Measurements from ENCODE around the gene CD3D. TPM values are rescaled to one million over a fixed set of nuclear protein-coding genes. Genes with fewer than 3 reads are reported as not detected.
A peak's percentile ranks its signal among the peaks of the same experiment; 100 is the strongest.

Gene CD3D
- total and polyA plus RNA-seq, 5 donors from 2014 or later: 476 to 1,577 (median 1,156) TPM

DNA sequence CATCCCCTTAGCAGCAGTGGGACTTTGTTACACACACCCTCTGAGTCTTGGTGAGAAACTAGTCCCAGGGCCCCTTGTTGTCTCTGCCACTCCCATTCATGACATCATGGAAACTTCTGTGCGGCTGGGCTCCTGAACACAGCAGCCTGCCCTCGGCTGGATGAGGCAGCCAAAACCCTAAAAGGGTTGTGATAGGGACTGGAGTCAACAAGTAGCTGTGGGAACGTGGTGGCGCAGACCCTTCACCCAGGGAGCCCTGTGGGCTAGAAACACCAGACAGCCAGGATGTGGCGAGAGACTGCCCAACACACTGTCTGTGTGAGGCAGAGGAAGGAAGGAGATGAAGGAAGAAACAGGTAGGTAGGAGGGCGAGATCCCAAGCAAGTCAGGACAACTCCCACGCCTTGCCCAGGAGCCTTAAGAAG, 3.9 kb downstream of the CD3D start:
- peak overlapping the region; percentile 100 for H3K4me3 ChIP-seq (ENCODE audit: low read depth, low read length)

DNA sequence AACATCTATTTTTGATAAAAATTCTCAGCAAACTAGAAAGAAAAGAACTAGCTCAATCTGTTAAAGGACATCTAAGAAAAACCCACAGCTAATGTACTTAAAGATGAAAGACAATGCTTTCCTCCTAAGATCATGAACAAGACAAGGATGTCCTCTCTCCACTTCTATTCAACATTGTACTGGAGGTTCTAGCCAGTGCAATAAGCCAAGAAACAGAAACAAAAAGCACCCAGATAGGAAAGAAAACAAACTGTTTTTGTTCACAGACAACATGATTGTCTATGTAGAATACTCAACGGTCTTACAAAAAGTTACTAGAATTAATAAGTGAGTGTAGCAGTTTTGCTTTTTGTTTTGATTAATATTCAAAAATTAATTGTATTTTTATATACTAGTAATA, 7.8 kb downstream of the CD3D start:
- Mint-ChIP-seq H3K4me3 (peak overlapping the region; percentile 48 to 82 (median 62)), H3K36me3 (peaks cover 21% of the 10 kb centered on the region), H3K27me3 (no peaks in the 10 kb centered on the region), H3K4me1 (peaks cover 5 to 63% (median 39%) of the 10 kb centered on the region in 4 donors), H3K9me3 (no peaks in the 10 kb centered on the region), H3K27ac (peak overlapping the region; percentile 85 to 98 (median 91))
- H3K4me3 ChIP-seq (ENCODE audit: low read depth, low read length): peak overlapping the region; percentile 58
- DNase-seq (peak in 2 of 3 donors; percentile 56 to 65), ATAC-seq (ENCODE audit: low read depth in 2 of 2) (peak; percentile 34 to 46)
- peaks cover 21% of the 10 kb centered on the region for H3K36me3 ChIP-seq (ENCODE audit: control insufficient read depth, insufficient read depth, low read length)
- H3K27ac ChIP-seq (ENCODE audit: insufficient read depth, low read length, poor library complexity, severe bottlenecking): peak overlapping the region; percentile 91
- H3K27me3 ChIP-seq (ENCODE audit: control insufficient read depth, insufficient read depth, low read length): no peaks in the 10 kb centered on the region
- no peaks in the 10 kb centered on the region for H3K9me3 ChIP-seq (ENCODE audit: control insufficient read depth in 2 of 2, low read length in 2 of 2)
- peaks cover 52% of the 10 kb centered on the region for H3K4me1 ChIP-seq (ENCODE audit: control insufficient read depth, insufficient read depth, low read length, poor library complexity, severe bottlenecking)

More for the DNA sequence above, 3.9 kb downstream of the CD3D start:
- no peaks in the 10 kb centered on the region for H3K9me3 ChIP-seq (ENCODE audit: control insufficient read depth in 2 of 2, low read length in 2 of 2)
- Mint-ChIP-seq H3K27me3 (no peaks in the 10 kb centered on the region), H3K27ac (peak overlapping the region; percentile 98 to 100 (median 100)), H3K9me3 (no peaks in the 10 kb centered on the region), H3K4me3 (peak overlapping the region; percentile 92 to 99 (median 98)), H3K36me3 (peaks cover 41% of the 10 kb centered on the region), H3K4me1 (peaks cover 5 to 68% (median 40%) of the 10 kb centered on the region in 4 donors)
- ATAC-seq (ENCODE audit: low read depth in 2 of 2) (peak; percentile 55 to 58), DNase-seq (peak; percentile 81 to 89 (median 88))
- H3K36me3 ChIP-seq (ENCODE audit: control insufficient read depth, insufficient read depth, low read length): peaks cover 24% of the 10 kb centered on the region
- H3K27ac ChIP-seq (ENCODE audit: insufficient read depth, low read length, poor library complexity, severe bottlenecking): peak overlapping the region; percentile 91
- H3K4me1 ChIP-seq (ENCODE audit: control insufficient read depth, insufficient read depth, low read length, poor library complexity, severe bottlenecking): peaks cover 75% of the 10 kb centered on the region
- no peaks in the 10 kb centered on the region for H3K27me3 ChIP-seq (ENCODE audit: control insufficient read depth, insufficient read depth, low read length)

DNA sequence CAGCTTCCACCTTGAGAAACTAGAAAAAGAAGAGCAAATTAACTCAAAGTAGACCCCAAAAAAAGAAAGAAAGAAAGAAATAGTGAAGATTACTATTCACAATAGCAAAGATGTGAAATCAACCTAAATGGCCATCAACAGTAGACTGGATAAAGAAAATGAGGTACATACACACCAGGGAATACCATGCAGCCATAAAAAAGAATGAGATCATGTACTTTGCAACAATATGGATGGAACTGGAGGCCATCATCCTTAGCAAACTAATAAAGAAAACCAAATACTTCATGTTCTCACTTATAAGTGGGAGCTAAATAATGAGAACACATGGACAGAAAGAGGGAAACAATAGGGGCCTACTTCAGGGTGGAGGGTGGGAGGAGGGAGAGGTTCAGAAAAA, 13.8 kb downstream of the CD3D start:
- Mint-ChIP-seq H3K9me3 (no peaks in the 10 kb centered on the region), H3K27me3 (no peaks in the 10 kb centered on the region), H3K36me3 (peaks cover 12% of the 10 kb centered on the region), H3K27ac (peak overlapping the region in 2 of 3 donors; percentile 39 to 83), H3K4me3 (peak overlapping the region in 1 of 4 donors; percentile 75), H3K4me1 (peaks cover 6 to 35% (median 17%) of the 10 kb centered on the region in 4 donors)
- Histone ChIP-seq H3K27ac (ENCODE audit: insufficient read depth, low read length, poor library complexity, severe bottlenecking) (no peak overlapping the region), H3K9me3 (ENCODE audit: control insufficient read depth in 2 of 2, low read length in 2 of 2) (no peaks in the 10 kb centered on the region), H3K27me3 (ENCODE audit: control insufficient read depth, insufficient read depth, low read length) (no peaks in the 10 kb centered on the region), H3K4me1 (ENCODE audit: control insufficient read depth, insufficient read depth, low read length, poor library complexity, severe bottlenecking) (peaks cover 9% of the 10 kb centered on the region), H3K4me3 (ENCODE audit: low read depth, low read length) (no peak overlapping the region), H3K36me3 (ENCODE audit: control insufficient read depth, insufficient read depth, low read length) (no peaks in the 10 kb centered on the region)
- DNase-seq: no peak
- no peak for ATAC-seq (ENCODE audit: low read depth in 2 of 2)

DNA sequence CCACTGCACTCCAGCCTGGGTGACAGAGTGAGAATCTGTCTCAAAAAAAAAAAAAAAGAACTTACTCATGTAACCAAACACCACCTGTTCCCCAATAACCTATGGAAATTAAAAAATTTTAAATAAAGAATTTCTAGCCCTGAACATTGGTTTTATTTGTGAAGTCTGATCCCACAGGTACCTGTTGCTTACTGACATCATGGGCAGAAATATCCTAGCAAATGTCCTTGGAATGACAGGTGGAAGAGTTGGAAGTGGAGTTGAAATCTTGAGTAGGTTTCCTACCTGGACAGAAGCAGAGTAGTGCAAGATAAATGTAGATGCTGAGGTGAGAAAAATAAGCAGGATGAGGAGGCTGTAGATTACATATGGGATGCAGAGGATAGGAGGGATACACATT, 17.2 kb downstream of the CD3D start:
- no peak overlapping the region for H3K27ac ChIP-seq (ENCODE audit: insufficient read depth, low read length, poor library complexity, severe bottlenecking)
- H3K9me3 ChIP-seq (ENCODE audit: control insufficient read depth in 2 of 2, low read length in 2 of 2): no peaks in the 10 kb centered on the region
- Mint-ChIP-seq H3K4me1 (peaks cover 20 to 54% (median 27%) of the 10 kb centered on the region in 4 donors), H3K36me3 (peaks cover 24% of the 10 kb centered on the region), H3K4me3 (peak overlapping the region in 1 of 4 donors; percentile 42), H3K27me3 (no peaks in the 10 kb centered on the region), H3K27ac (peak overlapping the region in 2 of 3 donors; percentile 39 to 87), H3K9me3 (no peaks in the 10 kb centered on the region)
- peaks cover 17% of the 10 kb centered on the region for H3K4me1 ChIP-seq (ENCODE audit: control insufficient read depth, insufficient read depth, low read length, poor library complexity, severe bottlenecking)
- H3K4me3 ChIP-seq (ENCODE audit: low read depth, low read length): no peak overlapping the region
- no peaks in the 10 kb centered on the region for H3K36me3 ChIP-seq (ENCODE audit: control insufficient read depth, insufficient read depth, low read length)
- ATAC-seq (ENCODE audit: low read depth in 2 of 2): no peak
- no peak for DNase-seq
- H3K27me3 ChIP-seq (ENCODE audit: control insufficient read depth, insufficient read depth, low read length): no peaks in the 10 kb centered on the region

DNA sequence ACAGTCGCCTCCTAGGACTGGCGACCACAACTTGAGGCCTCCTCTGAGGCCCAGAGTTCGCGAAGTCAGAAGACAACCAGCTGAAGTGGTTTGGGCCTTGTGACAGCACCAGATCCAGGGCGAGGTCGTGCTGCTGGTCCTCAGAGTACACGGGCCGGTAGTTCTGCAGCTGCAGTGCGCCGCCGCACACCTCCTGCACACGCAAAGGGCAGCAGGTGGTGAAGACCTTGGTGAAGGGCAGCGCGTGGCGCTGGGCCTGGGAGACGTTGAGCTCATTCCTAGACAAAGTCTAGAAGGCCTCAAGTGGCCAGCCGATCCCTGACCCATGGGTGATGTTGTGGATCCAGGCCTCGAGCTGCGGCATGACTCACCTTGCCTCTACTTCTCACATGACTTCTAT, 19.8 kb downstream of the CD3D start:
- no peak for DNase-seq
- H3K36me3 Mint-ChIP-seq: peaks cover 39% of the 10 kb centered on the region
- no peaks in the 10 kb centered on the region for H3K27me3 Mint-ChIP-seq
- no peak overlapping the region for H3K4me3 ChIP-seq (ENCODE audit: low read depth, low read length)
- no peak for ATAC-seq (ENCODE audit: low read depth in 2 of 2)
- H3K27ac Mint-ChIP-seq: peak overlapping the region in 2 of 3 donors; percentile 24 to 48
- peak overlapping the region in 1 of 4 donors; percentile 77 for H3K4me3 Mint-ChIP-seq
- H3K9me3 Mint-ChIP-seq: no peaks in the 10 kb centered on the region
- H3K36me3 ChIP-seq (ENCODE audit: control insufficient read depth, insufficient read depth, low read length): no peaks in the 10 kb centered on the region
- no peaks in the 10 kb centered on the region for H3K27me3 ChIP-seq (ENCODE audit: control insufficient read depth, insufficient read depth, low read length)
- peaks cover 43% of the 10 kb centered on the region for H3K4me1 ChIP-seq (ENCODE audit: control insufficient read depth, insufficient read depth, low read length, poor library complexity, severe bottlenecking)
- H3K27ac ChIP-seq (ENCODE audit: insufficient read depth, low read length, poor library complexity, severe bottlenecking): no peak overlapping the region
- H3K9me3 ChIP-seq (ENCODE audit: control insufficient read depth in 2 of 2, low read length in 2 of 2): no peaks in the 10 kb centered on the region
- peaks cover 17 to 70% (median 38%) of the 10 kb centered on the region in 4 donors for H3K4me1 Mint-ChIP-seq

DNA sequence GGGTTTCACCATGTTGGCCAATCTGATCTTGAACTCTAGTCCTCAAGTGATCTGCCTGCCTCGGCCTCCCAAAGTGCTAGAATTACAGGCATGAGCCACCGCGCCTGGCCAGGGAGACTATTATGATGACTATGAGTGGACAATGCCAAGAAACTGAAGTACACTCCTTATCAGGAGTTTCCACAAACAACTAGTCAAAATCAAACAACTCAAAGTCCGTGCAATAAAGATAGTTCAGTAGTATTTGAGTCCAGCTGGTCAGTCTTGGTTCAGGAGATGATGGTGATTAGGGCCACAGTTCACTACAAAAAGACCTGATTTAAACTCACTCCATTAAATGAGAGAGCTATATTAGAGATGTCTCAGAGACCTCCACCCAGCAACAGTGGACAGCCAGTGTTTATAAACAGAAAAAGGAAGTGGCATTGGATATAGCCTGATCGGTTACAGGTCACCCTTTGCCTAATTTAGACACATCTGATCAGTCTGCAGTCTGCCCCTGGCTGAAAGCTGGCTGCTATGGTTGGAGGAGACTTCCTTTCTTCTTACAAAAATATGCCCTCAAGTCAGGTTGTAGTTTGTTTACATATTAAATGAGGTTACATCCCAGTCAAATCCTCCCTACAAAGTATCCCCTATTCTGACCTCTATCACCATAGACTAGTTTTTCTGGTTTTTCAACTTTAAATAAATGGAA, 21.0 kb downstream of the CD3D start:
- Histone ChIP-seq H3K27me3 (ENCODE audit: control insufficient read depth, insufficient read depth, low read length) (no peaks in the 10 kb centered on the region), H3K27ac (ENCODE audit: insufficient read depth, low read length, poor library complexity, severe bottlenecking) (no peak overlapping the region), H3K4me1 (ENCODE audit: control insufficient read depth, insufficient read depth, low read length, poor library complexity, severe bottlenecking) (peaks cover 55% of the 10 kb centered on the region), H3K4me3 (ENCODE audit: low read depth, low read length) (no peak overlapping the region), H3K9me3 (ENCODE audit: control insufficient read depth in 2 of 2, low read length in 2 of 2) (no peaks in the 10 kb centered on the region), H3K36me3 (ENCODE audit: control insufficient read depth, insufficient read depth, low read length) (no peaks in the 10 kb centered on the region)
- peaks cover 22 to 77% (median 47%) of the 10 kb centered on the region in 4 donors for H3K4me1 Mint-ChIP-seq
- peak overlapping the region; percentile 23 to 80 (median 64) for H3K4me3 Mint-ChIP-seq
- no peaks in the 10 kb centered on the region for H3K27me3 Mint-ChIP-seq
- DNase-seq: no peak
- H3K9me3 Mint-ChIP-seq: no peaks in the 10 kb centered on the region
- peaks cover 43% of the 10 kb centered on the region for H3K36me3 Mint-ChIP-seq
- peak overlapping the region; percentile 81 to 92 (median 85) for H3K27ac Mint-ChIP-seq
- no peak for ATAC-seq (ENCODE audit: low read depth in 2 of 2)

DNA sequence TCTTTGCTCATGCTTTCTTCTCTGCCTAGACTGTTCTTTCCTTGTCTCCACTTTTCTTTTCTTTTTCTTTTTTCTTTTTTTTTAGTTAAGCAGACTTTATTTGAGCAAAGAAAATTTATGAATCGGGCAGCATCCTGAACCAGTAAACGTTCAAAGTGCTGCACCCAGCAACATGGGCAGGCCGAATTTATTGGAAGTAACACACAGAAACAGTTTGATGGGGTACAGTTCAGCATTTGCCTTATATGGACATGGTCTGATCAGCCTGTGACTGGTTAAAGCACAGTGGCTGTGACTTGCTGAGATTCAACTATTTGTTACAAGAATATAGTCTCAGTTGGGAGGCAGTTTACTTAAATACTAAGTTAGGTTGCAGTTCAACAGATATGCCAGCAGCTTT, 22.0 kb downstream of the CD3D start:
- Mint-ChIP-seq H3K4me3 (peak overlapping the region in 3 of 4 donors; percentile 15 to 80 (median 44)), H3K4me1 (peaks cover 18 to 83% (median 54%) of the 10 kb centered on the region in 4 donors), H3K9me3 (no peaks in the 10 kb centered on the region), H3K27ac (peak overlapping the region; percentile 91 to 99 (median 96)), H3K27me3 (no peaks in the 10 kb centered on the region), H3K36me3 (peaks cover 48% of the 10 kb centered on the region)
- Histone ChIP-seq H3K27ac (ENCODE audit: insufficient read depth, low read length, poor library complexity, severe bottlenecking) (no peak overlapping the region), H3K4me3 (ENCODE audit: low read depth, low read length) (peak overlapping the region; percentile 26), H3K36me3 (ENCODE audit: control insufficient read depth, insufficient read depth, low read length) (no peaks in the 10 kb centered on the region), H3K9me3 (ENCODE audit: control insufficient read depth in 2 of 2, low read length in 2 of 2) (no peaks in the 10 kb centered on the region), H3K4me1 (ENCODE audit: control insufficient read depth, insufficient read depth, low read length, poor library complexity, severe bottlenecking) (peaks cover 65% of the 10 kb centered on the region), H3K27me3 (ENCODE audit: control insufficient read depth, insufficient read depth, low read length) (no peaks in the 10 kb centered on the region)
- DNase-seq (no peak), ATAC-seq (ENCODE audit: low read depth in 2 of 2) (no peak)
